ENCODE data around the gene ZFP3.
"Not testable (repeated sequence)": the region's sequence is repeated elsewhere in the genome, so short reads cannot be mapped to it uniquely, and the experiment has no call there.

The ZFP3 gene

DNA sequence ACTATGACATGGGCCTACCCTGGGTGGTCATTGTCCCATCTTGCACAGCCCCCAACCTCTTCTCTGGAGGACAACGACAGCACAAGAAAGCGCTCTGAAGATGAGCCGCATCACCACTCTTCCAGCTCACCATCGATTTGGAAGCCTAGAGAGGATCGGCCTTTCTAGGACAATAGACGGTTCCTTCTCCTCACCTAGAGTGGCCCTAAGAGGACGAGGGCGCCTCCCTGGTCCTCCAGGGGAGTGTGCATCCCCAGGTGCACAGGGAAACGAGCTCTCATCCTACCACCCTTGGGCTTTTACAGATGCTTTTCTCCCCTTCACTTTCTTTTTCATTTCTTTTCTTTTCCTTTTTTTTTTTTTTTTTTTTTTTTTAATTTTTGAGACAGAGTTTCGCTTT is 22.7 kb upstream of the ZFP3 start:
- no peak overlapping the region for H3K4me3 ChIP-seq (ENCODE audit: severe bottlenecking)
- H3K36me3 ChIP-seq (ENCODE audit: low read depth), result no peaks in the 10 kb centered on the region
- no peaks in the 10 kb centered on the region for H3K27me3 ChIP-seq (ENCODE audit: insufficient read depth, poor library complexity, severe bottlenecking)
- ATAC-seq (ENCODE audit: low read depth), result no peak
- H3K9me3 ChIP-seq (ENCODE audit: severe bottlenecking), result no peaks in the 10 kb centered on the region
- no peak for DNase-seq (ENCODE audit: low spot score)
- no peaks in the 10 kb centered on the region for H3K4me1 ChIP-seq (ENCODE audit: insufficient read depth, poor library complexity, severe bottlenecking)
- no peak overlapping the region for H3K27ac ChIP-seq (ENCODE audit: poor library complexity, severe bottlenecking)
- TF ChIP-seq, protein P1, sequence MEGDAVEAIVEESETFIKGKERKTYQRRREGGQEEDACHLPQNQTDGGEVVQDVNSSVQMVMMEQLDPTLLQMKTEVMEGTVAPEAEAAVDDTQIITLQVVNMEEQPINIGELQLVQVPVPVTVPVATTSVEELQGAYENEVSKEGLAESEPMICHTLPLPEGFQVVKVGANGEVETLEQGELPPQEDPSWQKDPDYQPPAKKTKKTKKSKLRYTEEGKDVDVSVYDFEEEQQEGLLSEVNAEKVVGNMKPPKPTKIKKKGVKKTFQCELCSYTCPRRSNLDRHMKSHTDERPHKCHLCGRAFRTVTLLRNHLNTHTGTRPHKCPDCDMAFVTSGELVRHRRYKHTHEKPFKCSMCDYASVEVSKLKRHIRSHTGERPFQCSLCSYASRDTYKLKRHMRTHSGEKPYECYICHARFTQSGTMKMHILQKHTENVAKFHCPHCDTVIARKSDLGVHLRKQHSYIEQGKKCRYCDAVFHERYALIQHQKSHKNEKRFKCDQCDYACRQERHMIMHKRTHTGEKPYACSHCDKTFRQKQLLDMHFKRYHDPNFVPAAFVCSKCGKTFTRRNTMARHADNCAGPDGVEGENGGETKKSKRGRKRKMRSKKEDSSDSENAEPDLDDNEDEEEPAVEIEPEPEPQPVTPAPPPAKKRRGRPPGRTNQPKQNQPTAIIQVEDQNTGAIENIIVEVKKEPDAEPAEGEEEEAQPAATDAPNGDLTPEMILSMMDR (IDR thresholded peaks at IDR 0.05; ENCODE audit: poor library complexity, severe bottlenecking), result no peak

DNA sequence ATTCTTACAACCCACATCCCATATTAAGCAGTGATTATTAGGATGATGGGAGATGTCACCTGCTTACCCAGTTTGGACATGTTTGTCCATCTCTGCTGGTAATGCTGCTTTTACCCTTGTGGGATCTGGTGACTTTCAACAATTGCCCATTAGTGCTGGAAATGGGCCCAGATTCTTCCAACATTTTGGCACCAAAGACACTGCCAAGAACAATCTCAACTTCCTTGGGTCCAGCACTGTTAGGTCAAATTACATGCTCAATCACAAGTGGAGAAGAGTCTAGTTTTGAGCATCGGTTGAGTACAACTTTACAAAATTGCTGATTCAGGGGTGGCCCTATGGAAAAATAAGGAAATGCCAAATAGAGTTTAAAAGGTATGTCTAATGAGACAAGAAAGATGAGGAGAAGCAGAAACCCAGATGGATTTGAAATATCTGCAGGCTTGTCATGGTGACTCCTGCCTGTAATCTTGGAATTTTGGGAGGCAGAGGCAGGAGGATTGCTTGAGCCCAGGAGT is 13.0 kb upstream of the ZFP3 start:
- no peak overlapping the region for H3K4me3 ChIP-seq (ENCODE audit: severe bottlenecking)
- H3K36me3 ChIP-seq (ENCODE audit: low read depth), result no peaks in the 10 kb centered on the region
- no peak for DNase-seq (ENCODE audit: low spot score)
- no peaks in the 10 kb centered on the region for H3K27me3 ChIP-seq (ENCODE audit: insufficient read depth, poor library complexity, severe bottlenecking)
- no peak for ATAC-seq (ENCODE audit: low read depth)
- H3K9me3 ChIP-seq (ENCODE audit: severe bottlenecking), result no peaks in the 10 kb centered on the region
- TF ChIP-seq, protein P1 (IDR thresholded peaks at IDR 0.05; ENCODE audit: poor library complexity, severe bottlenecking), result no peak
- H3K4me1 ChIP-seq (ENCODE audit: insufficient read depth, poor library complexity, severe bottlenecking), result no peaks in the 10 kb centered on the region
- no peak overlapping the region for H3K27ac ChIP-seq (ENCODE audit: poor library complexity, severe bottlenecking)

DNA sequence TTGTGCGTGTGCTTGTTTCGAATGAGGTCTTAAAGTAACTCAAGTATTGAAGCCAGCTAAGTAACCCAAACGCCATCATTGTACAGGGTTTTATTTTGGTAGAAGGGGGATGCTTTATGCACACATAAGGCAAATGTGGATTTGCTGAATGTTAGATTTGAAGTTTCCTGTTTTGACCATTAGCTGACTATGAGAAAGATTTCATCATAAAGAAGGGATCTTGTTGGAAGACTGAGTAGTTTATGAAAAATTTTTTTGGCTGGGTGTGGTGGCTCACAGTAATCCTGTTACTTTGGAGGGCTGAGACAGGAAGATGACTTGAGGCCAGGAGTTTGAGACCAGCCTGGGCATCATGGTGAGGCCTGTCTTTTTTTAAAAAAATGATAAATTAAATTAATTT is 10.0 kb upstream of the ZFP3 start:
- no peaks in the 10 kb centered on the region for H3K4me1 ChIP-seq (ENCODE audit: insufficient read depth, poor library complexity, severe bottlenecking)
- H3K27ac ChIP-seq (ENCODE audit: poor library complexity, severe bottlenecking), result no peak overlapping the region
- H3K36me3 ChIP-seq (ENCODE audit: low read depth), result no peaks in the 10 kb centered on the region
- ATAC-seq (ENCODE audit: low read depth), result no peak
- no peak overlapping the region for H3K4me3 ChIP-seq (ENCODE audit: severe bottlenecking)
- TF ChIP-seq, protein P1 (IDR thresholded peaks at IDR 0.05; ENCODE audit: poor library complexity, severe bottlenecking), result no peak
- no peaks in the 10 kb centered on the region for H3K9me3 ChIP-seq (ENCODE audit: severe bottlenecking)
- no peaks in the 10 kb centered on the region for H3K27me3 ChIP-seq (ENCODE audit: insufficient read depth, poor library complexity, severe bottlenecking)
- DNase-seq (ENCODE audit: low spot score), result no peak

DNA sequence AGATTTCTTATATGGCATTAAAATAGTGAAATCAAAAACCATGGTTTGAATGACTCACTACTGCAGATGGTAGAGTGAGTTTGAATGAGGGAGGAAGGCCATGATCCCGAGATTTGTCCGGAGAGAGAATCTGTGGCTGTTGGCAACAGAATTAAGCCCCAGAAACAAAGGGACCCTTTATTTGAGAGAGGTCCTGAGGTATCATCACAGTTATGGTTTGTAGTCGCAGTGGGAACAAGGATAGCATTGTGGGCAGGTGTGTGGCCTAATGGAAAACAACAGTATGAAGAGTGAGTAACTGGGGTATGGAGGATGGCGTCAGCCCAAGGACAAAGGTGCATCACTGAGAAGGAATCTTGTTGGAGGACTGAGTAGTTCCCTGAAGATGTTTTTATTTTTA is 8.5 kb upstream of the ZFP3 start:
- H3K27me3 ChIP-seq (ENCODE audit: insufficient read depth, poor library complexity, severe bottlenecking), result no peaks in the 10 kb centered on the region
- H3K4me3 ChIP-seq (ENCODE audit: severe bottlenecking), result no peak overlapping the region
- H3K9me3 ChIP-seq (ENCODE audit: severe bottlenecking), result no peaks in the 10 kb centered on the region
- H3K27ac ChIP-seq (ENCODE audit: poor library complexity, severe bottlenecking), result no peak overlapping the region
- ATAC-seq (ENCODE audit: low read depth) (no peak), DNase-seq (ENCODE audit: low spot score) (no peak)
- no peaks in the 10 kb centered on the region for H3K36me3 ChIP-seq (ENCODE audit: low read depth)
- TF ChIP-seq, protein P1 (IDR thresholded peaks at IDR 0.05; ENCODE audit: poor library complexity, severe bottlenecking), result no peak
- no peaks in the 10 kb centered on the region for H3K4me1 ChIP-seq (ENCODE audit: insufficient read depth, poor library complexity, severe bottlenecking)

DNA sequence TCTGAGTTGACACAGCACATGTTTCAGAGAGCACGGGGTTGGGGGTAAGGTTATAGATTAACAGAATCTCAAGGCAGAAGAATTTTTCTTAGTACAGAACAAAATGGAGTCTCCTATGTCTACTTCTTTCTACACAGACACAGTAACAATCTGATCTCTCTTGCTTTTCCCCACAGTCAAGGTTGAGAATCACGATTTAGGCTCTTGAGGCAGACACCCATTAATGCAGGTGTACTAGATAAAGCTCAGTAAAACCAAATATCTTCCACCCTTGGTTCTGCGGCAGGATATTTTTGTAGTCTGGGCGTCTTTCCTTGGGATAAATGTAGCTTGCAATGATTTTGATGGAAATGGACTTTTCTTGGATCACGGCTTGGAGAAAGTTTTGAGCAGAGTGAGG is 2.8 kb upstream of the ZFP3 start:
- H3K36me3 ChIP-seq (ENCODE audit: low read depth); H3K27ac ChIP-seq (ENCODE audit: poor library complexity, severe bottlenecking); ATAC-seq (ENCODE audit: low read depth); H3K4me1 ChIP-seq (ENCODE audit: insufficient read depth, poor library complexity, severe bottlenecking); H3K4me3 ChIP-seq (ENCODE audit: severe bottlenecking); H3K9me3 ChIP-seq (ENCODE audit: severe bottlenecking); DNase-seq (ENCODE audit: low spot score); H3K27me3 ChIP-seq (ENCODE audit: insufficient read depth, poor library complexity, severe bottlenecking): not testable (repeated sequence)

DNA sequence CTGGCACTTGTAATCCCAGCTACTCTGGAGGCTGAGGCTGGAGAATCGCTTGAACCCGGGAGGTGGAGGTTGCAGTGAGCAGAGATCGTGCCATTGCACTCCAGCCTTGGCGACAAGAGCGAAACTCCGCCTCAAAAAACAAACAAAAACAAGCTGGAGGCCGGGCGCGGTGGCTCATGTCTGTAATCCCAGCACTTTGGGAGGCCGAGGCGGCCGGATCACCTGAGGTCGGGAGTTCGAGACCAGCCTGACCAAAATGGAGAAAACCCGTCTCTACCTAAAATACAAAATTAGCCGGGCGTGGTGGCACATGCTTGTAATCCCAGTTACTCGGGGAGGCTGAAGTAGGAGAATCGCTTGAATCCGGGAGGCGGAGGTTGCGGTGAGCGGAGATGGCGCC is 992 bp upstream of the ZFP3 start:
- not testable (repeated sequence) for H3K27ac ChIP-seq (ENCODE audit: poor library complexity, severe bottlenecking); H3K36me3 ChIP-seq (ENCODE audit: low read depth); H3K27me3 ChIP-seq (ENCODE audit: insufficient read depth, poor library complexity, severe bottlenecking); H3K4me1 ChIP-seq (ENCODE audit: insufficient read depth, poor library complexity, severe bottlenecking); H3K9me3 ChIP-seq (ENCODE audit: severe bottlenecking); DNase-seq (ENCODE audit: low spot score); ATAC-seq (ENCODE audit: low read depth)
- H3K4me3 ChIP-seq (ENCODE audit: severe bottlenecking), result peak overlapping the region; percentile 47

All from RWPE2 (cell line).